Measurements from ENCODE around the gene SPAG5.

DNA sequence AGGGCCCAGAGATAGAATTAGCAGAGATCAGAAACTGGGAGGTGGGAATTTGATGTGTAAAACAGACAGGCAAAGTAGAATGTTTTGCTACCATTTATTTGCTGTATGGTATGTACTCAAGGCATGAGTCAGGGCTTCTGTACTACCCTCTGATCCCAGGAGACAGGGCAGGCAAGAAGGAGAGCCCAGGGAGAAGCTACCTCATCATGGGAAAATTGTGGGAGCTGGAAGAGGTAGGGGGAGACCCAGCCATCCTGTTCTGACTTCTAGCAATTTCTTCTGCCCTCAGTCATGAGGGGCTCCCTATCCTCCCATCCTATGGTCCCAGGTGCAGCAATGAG lies 25.8 kb downstream of the SPAG5 start:
- TF ChIP-seq HDGF (IDR thresholded peaks at IDR 0.05) (no peak), SIN3A (IDR thresholded peaks at IDR 0.05; ENCODE audit: low read depth, low read length) (no peak), RFX5 (IDR thresholded peaks at IDR 0.05; ENCODE audit: low read depth, low read length) (no peak), POLR2AphosphoS5 (IDR thresholded peaks at IDR 0.05; ENCODE audit: low read length) (no peak), HDAC6 (IDR thresholded peaks at IDR 0.05; ENCODE audit: unreplicated experiment) (no peak), CHD2 (IDR thresholded peaks at IDR 0.05; ENCODE audit: borderline replicate concordance, low read depth, low read length) (no peak), EP300 (IDR thresholded peaks at IDR 0.05; ENCODE audit: borderline replicate concordance in 1 of 2, control insufficient read depth in 1 of 2, low read depth in 2 of 2, low read length in 2 of 2) (no peak), ATF7 (IDR thresholded peaks at IDR 0.05; ENCODE audit: low read depth) (no peak)
- TF ChIP-seq, protein P1, sequence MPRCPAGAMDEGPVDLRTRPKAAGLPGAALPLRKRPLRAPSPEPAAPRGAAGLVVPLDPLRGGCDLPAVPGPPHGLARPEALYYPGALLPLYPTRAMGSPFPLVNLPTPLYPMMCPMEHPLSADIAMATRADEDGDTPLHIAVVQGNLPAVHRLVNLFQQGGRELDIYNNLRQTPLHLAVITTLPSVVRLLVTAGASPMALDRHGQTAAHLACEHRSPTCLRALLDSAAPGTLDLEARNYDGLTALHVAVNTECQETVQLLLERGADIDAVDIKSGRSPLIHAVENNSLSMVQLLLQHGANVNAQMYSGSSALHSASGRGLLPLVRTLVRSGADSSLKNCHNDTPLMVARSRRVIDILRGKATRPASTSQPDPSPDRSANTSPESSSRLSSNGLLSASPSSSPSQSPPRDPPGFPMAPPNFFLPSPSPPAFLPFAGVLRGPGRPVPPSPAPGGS (IDR thresholded peaks at IDR 0.05; ENCODE audit: borderline replicate concordance, insufficient read depth, low read depth, low read length, poor library complexity, severe bottlenecking): no peak
- TF ChIP-seq, protein P2, sequence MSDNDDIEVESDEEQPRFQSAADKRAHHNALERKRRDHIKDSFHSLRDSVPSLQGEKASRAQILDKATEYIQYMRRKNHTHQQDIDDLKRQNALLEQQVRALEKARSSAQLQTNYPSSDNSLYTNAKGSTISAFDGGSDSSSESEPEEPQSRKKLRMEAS (IDR thresholded peaks at IDR 0.05; ENCODE audit: low read depth, low read length): no peak

All from GM12878 (cell line).